ENCODE results near the gene DES.

- no peak for TF ChIP-seq TARDBP (CRISPR knock-in tag; IDR thresholded peaks at IDR 0.05)
- no peak for TF ChIP-seq BHLHE40 (IDR thresholded peaks at IDR 0.05; ENCODE audit: low read length)
- TF ChIP-seq SKI (IDR thresholded peaks at IDR 0.05; ENCODE audit: partially characterized antibody), result no peak
- TF ChIP-seq, protein P1, sequence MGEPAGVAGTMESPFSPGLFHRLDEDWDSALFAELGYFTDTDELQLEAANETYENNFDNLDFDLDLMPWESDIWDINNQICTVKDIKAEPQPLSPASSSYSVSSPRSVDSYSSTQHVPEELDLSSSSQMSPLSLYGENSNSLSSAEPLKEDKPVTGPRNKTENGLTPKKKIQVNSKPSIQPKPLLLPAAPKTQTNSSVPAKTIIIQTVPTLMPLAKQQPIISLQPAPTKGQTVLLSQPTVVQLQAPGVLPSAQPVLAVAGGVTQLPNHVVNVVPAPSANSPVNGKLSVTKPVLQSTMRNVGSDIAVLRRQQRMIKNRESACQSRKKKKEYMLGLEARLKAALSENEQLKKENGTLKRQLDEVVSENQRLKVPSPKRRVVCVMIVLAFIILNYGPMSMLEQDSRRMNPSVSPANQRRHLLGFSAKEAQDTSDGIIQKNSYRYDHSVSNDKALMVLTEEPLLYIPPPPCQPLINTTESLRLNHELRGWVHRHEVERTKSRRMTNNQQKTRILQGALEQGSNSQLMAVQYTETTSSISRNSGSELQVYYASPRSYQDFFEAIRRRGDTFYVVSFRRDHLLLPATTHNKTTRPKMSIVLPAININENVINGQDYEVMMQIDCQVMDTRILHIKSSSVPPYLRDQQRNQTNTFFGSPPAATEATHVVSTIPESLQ (CRISPR knock-in tag; conservative IDR thresholded peaks at IDR 0.05), result no peak
- TF ChIP-seq CTCF (CRISPR knock-in tag; IDR thresholded peaks at IDR 0.05), result no peak
- no peak for TF ChIP-seq EEA1 (CRISPR knock-in tag; IDR thresholded peaks at IDR 0.05; ENCODE audit: borderline replicate concordance)
- TF ChIP-seq CEBPB (IDR thresholded peaks at IDR 0.05; ENCODE audit: borderline replicate concordance, low read depth, low read length), result no peak
- TF ChIP-seq ETV6 (CRISPR knock-in tag; conservative IDR thresholded peaks at IDR 0.05), result no peak
- TF ChIP-seq ZNF639 (CRISPR knock-in tag; conservative IDR thresholded peaks at IDR 0.05), result no peak
- TF ChIP-seq SMC3 (IDR thresholded peaks at IDR 0.05; ENCODE audit: low read length), result no peak
- no peak for TF ChIP-seq MAX (IDR thresholded peaks at IDR 0.05)
- no peak for TF ChIP-seq JUND (CRISPR knock-in tag; IDR thresholded peaks at IDR 0.05)
- TF ChIP-seq ZNF335 (CRISPR knock-in tag; IDR thresholded peaks at IDR 0.05), result no peak
- no peak for TF ChIP-seq ZNF776 (CRISPR knock-in tag; IDR thresholded peaks at IDR 0.05)
Measured at GRCh38 chr2:219395609-219396008, 22.6 kb upstream of the DES start.

Measured in HepG2 (cell line).